Activated B cell treated with CpG ODN at 0.5 μM for 24 hours (primary cell): ENCODE results near the gene NEB. TPM values are rescaled to one million over a fixed set of nuclear protein-coding genes. Genes with fewer than 3 reads are reported as not detected.

Experiments
- ATAC-seq: fragments of 200-7000 bp; cut with Tn5 transposase; one replicate; pipeline ENCODE4 v1.10.0; 2021; ENCODE audit warnings: low read depth, mild to moderate bottlenecking, moderate library complexity
- CTCF ChIA-PET: fragments of 350-600 bp; sonication (Branson Sonifier 250); formaldehyde crosslinking; loops from one replicate; lab custom pipeline; 2021; ENCODE audit warnings: antibody characterized with exemption; lab: Charles Lee
- POLR2A ChIA-PET: fragments of 350-600 bp; sonication (Branson Sonifier 250); formaldehyde crosslinking; loops from one replicate; lab custom pipeline; 2021; ENCODE audit warnings: antibody characterized with exemption; lab: Charles Lee
- DNase-seq: peaks from one replicate; pipeline ENCODE4 v3.0.0; 2022
- H3K27ac Mint-ChIP-seq: one replicate; pipeline ENCODE4 v1.8.0; 2020; ENCODE audit warnings: mixed read lengths
- H3K27me3 Mint-ChIP-seq: one replicate; pipeline ENCODE4 v1.8.0; 2021; ENCODE audit warnings: mixed read lengths
- H3K36me3 Mint-ChIP-seq: one replicate; pipeline ENCODE4 v1.8.0; 2021; ENCODE audit warnings: low read depth, mixed read lengths
- H3K4me1 Mint-ChIP-seq: one replicate; pipeline ENCODE4 v1.8.0; 2021; ENCODE audit warnings: mixed read lengths
- H3K4me3 Mint-ChIP-seq: one replicate; pipeline ENCODE4 v1.8.0; 2020; ENCODE audit warnings: mild to moderate bottlenecking, mixed read lengths
- H3K9me3 Mint-ChIP-seq: one replicate; pipeline ENCODE4 v1.8.0; 2020; ENCODE audit warnings: mixed read lengths
- CTCF ChIP-seq: fragments of 200-600 bp; IDR thresholded peaks from one replicate; pipeline ENCODE4 v1.8.0; 2022; ENCODE audit warnings: antibody characterized with exemption, mild to moderate bottlenecking
- intact Hi-C: fragments of 100-400 bp; cut with micrococcal nuclease; formaldehyde crosslinking; loops from one replicate; pipeline ENCODE4 v1.15.1; 2024
- total RNA-seq: library from RNA; stranded (reverse); gene quantifications from 2 replicates; pipeline ENCODE4 v1.2.3, GENCODE V29; 2022

The NEB gene
- total RNA-seq, 1 donor from 2014 or later = 1.2 TPM

- DNase-seq (no peak), ATAC-seq (no peak)
- Mint-ChIP-seq H3K27me3 (no peaks in the 10 kb centered on the region), H3K4me3 (no peak overlapping the region), H3K27ac (no peak overlapping the region), H3K4me1 (peaks cover 4% of the 10 kb centered on the region), H3K9me3 (peaks cover 3% of the 10 kb centered on the region), H3K36me3 (no peaks in the 10 kb centered on the region)
- ChIA-PET POLR2A (no interaction called here), CTCF (no interaction called here)
- intact Hi-C loops = no loop called here
- no peak for TF ChIP-seq CTCF
These were observed 13.1 kb downstream of the NEB start for GRCh38 chr2:151721161-151721560.

DNA sequence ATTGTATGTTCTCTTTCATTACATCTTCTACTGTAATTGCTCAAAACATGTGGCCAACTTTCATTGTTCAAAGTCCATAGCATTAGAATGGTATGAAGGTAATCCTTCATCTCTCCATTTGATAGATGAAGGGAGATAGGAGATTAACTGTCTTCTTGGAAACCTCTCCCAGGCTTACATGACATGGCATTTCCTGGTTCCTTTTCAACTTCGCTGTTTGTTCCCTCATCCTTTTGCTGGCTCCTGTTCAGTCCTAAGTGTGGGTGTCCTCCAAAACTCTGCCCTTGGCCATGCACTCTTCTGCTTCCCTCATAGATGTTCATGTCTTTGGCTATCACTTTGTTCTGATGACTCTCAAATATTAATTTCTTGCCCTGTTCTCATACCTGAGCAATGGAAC lies 13.8 kb downstream of the NEB start:
- H3K36me3 Mint-ChIP-seq = no peaks in the 10 kb centered on the region
- DNase-seq = no peak
- H3K27ac Mint-ChIP-seq = no peak overlapping the region
- no peak for ATAC-seq
- no peaks in the 10 kb centered on the region for H3K27me3 Mint-ChIP-seq
- no peak for TF ChIP-seq CTCF
- POLR2A ChIA-PET = no interaction called here
- intact Hi-C loops = no loop called here
- H3K4me1 Mint-ChIP-seq = peaks cover 4% of the 10 kb centered on the region
- peaks cover 3% of the 10 kb centered on the region for H3K9me3 Mint-ChIP-seq
- no peak overlapping the region for H3K4me3 Mint-ChIP-seq
- CTCF ChIA-PET = no interaction called here

- Mint-ChIP-seq H3K9me3 (peaks cover under 1% of the 10 kb centered on the region), H3K36me3 (no peaks in the 10 kb centered on the region), H3K4me1 (peaks cover 4% of the 10 kb centered on the region), H3K27ac (no peak overlapping the region), H3K4me3 (no peak overlapping the region), H3K27me3 (no peaks in the 10 kb centered on the region)
- ChIA-PET POLR2A (no interaction called here), CTCF (no interaction called here)
- intact Hi-C loops = no loop called here
- ATAC-seq (no peak), DNase-seq (no peak)
- TF ChIP-seq CTCF = no peak
These were observed 15.5 kb downstream of the NEB start for GRCh38 chr2:151718796-151719195.

GRCh38 chr2:151718247-151718646 lies 16.0 kb downstream of the NEB start:
- TF ChIP-seq CTCF = no peak
- POLR2A ChIA-PET = no interaction called here
- Mint-ChIP-seq H3K4me1 (peaks cover 4% of the 10 kb centered on the region), H3K27ac (no peak overlapping the region), H3K36me3 (no peaks in the 10 kb centered on the region), H3K9me3 (no peaks in the 10 kb centered on the region), H3K4me3 (no peak overlapping the region), H3K27me3 (no peaks in the 10 kb centered on the region)
- ATAC-seq (no peak), DNase-seq (no peak)
- intact Hi-C loops = no loop called here
- CTCF ChIA-PET = no interaction called here

- CTCF ChIA-PET = interaction anchor here (1.1 kb wide), 1 partner anchor 12 kb away, joined by 3 read pairs; no protein-coding TSS in a partner anchor
- no peak for ATAC-seq
- no peaks in the 10 kb centered on the region for H3K36me3 Mint-ChIP-seq
These were observed 17.6 kb downstream of the NEB start for GRCh38 chr2:151716721-151717120.

More at GRCh38 chr2:151716721-151717120, 17.6 kb downstream of the NEB start:
- POLR2A ChIA-PET = no interaction called here
- intact Hi-C loops = no loop called here
- no peak for TF ChIP-seq CTCF
- H3K4me3 Mint-ChIP-seq = no peak overlapping the region
- no peaks in the 10 kb centered on the region for H3K9me3 Mint-ChIP-seq
- no peak overlapping the region for H3K27ac Mint-ChIP-seq
- no peaks in the 10 kb centered on the region for H3K27me3 Mint-ChIP-seq
- DNase-seq = no peak
- peaks cover 10% of the 10 kb centered on the region for H3K4me1 Mint-ChIP-seq
